Measurements from ENCODE around the gene PFKM. TPM values are rescaled to one million over a fixed set of nuclear protein-coding genes. Genes with fewer than 3 reads are reported as not detected.

The PFKM gene
- total and polyA plus RNA-seq, 9 of the 15 experiments (the other 6 are each of a cell fraction or from before 2014, with no cell fraction given) = 16.5 to 39.9 (median 31.7) TPM

- TF ChIP-seq ZNF740 (CRISPR knock-in tag; IDR thresholded peaks at IDR 0.05) = no peak
- peak in 1 of 2 experiments; percentile 38; a peak in 1 of 4 replicates for TF ChIP-seq ZNF740 (tag; IDR thresholded peaks at IDR 0.05)
- TF ChIP-seq SIN3B (IDR thresholded peaks at IDR 0.05; ENCODE audit: low read depth) = peak; percentile 97
- peak; percentile 91 for TF ChIP-seq POLR2G (IDR thresholded peaks at IDR 0.05; ENCODE audit: low read depth, low read length)
- TF ChIP-seq POLR2H (tag; IDR thresholded peaks at IDR 0.05; ENCODE audit: low read depth) = 0 out of 2 replicates have a peak, but pooled peaks have one; percentile 27
- peak; percentile 99 for TF ChIP-seq PHF20 (IDR thresholded peaks at IDR 0.05; ENCODE audit: partially characterized antibody)
- peak; percentile 61; the same call in 1 of the 2 replicates for TF ChIP-seq GTF2F1 (IDR thresholded peaks at IDR 0.05; ENCODE audit: low read depth, low read length)
- peak; percentile 5; the same call in 1 of the 2 replicates for TF ChIP-seq EP300 (IDR thresholded peaks at IDR 0.05; ENCODE audit: low read length)
- peak; percentile 62 for TF ChIP-seq HMGN3 (IDR thresholded peaks at IDR 0.05; ENCODE audit: borderline replicate concordance, extremely low read depth, insufficient read length, low read depth, low read length)
- TF ChIP-seq ZNF778 (CRISPR knock-in tag; IDR thresholded peaks at IDR 0.05) = no peak
- TF ChIP-seq SUPT5H (IDR thresholded peaks at IDR 0.05) = peak; percentile 69
- peak; percentile 90 for TF ChIP-seq ELF1 (tag; IDR thresholded peaks at IDR 0.05)
- TF ChIP-seq NBN (IDR thresholded peaks at IDR 0.05; ENCODE audit: low read depth) = peak; percentile 48; the same call in 1 of the 2 replicates
- peak; percentile 29 to 68; a peak in 3 of 4 replicates for TF ChIP-seq FOXK2 (conservative IDR thresholded peaks at IDR 0.05 in 1 of 2, IDR thresholded peaks at IDR 0.05 in 1 of 2; ENCODE audit: low read depth in 2 of 2)
- no peak for TF ChIP-seq ZNF23 (CRISPR knock-in tag; IDR thresholded peaks at IDR 0.05)
- no peak for TF ChIP-seq ZNF239 (CRISPR knock-in tag; IDR thresholded peaks at IDR 0.05)
- peak; percentile 22; the same call in 1 of the 2 replicates for TF ChIP-seq NFIC (IDR thresholded peaks at IDR 0.05)
- no peak for TF ChIP-seq RERE (CRISPR knock-in tag; IDR thresholded peaks at IDR 0.05; ENCODE audit: borderline replicate concordance)
- no peak for TF ChIP-seq KDM2B (CRISPR knock-in tag; IDR thresholded peaks at IDR 0.05)
- peak; percentile 68; the same call in 1 of the 2 replicates for TF ChIP-seq ZNF3 (CRISPR knock-in tag; IDR thresholded peaks at IDR 0.05)
- peak; percentile 87 for TF ChIP-seq TAF1 (IDR thresholded peaks at IDR 0.05; ENCODE audit: control insufficient read depth, extremely low read depth, insufficient read depth, low read length, severe bottlenecking)
- peak; percentile 91 for TF ChIP-seq NR2C2 (CRISPR knock-in tag; IDR thresholded peaks at IDR 0.05)
- TF ChIP-seq NR2C2 (tag; IDR thresholded peaks at IDR 0.05) = peak; percentile 99
Observed at GRCh38 chr12:48105867-48106680, 13.1 kb upstream of the PFKM start, which contains the start of gene SENP1 (continued).
